Measurements from ENCODE around the gene NFYC. TPM values are rescaled to one million over a fixed set of nuclear protein-coding genes. Genes with fewer than 3 reads are reported as not detected.
"Not testable (repeated sequence)": the region's sequence is repeated elsewhere in the genome, so short reads cannot be mapped to it uniquely, and the experiment has no call there.

NFYC gene
- total RNA-seq, 4 donors from 2014 or later = 29.8 to 44.6 (median 32.4) TPM

DNA sequence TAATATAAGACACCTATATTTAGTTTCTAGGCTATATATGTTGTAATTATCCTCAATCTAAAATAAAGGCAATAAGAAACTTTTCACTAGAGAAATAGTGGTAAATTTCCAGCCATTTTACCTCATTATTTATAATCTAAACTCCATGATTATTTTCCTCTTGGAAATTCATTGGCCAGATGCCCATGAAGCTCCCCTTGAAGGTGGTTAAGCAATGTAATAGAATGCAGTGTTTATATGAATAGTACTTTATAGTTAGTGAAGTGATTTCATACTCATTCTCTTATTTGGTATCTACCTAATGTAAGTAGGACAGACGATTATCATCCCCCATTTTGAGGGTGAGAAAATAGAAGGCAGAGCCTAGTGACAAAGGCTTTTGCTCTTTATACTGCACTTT lies 26.5 kb downstream of the NFYC start:
- TF ChIP-seq, protein P1, sequence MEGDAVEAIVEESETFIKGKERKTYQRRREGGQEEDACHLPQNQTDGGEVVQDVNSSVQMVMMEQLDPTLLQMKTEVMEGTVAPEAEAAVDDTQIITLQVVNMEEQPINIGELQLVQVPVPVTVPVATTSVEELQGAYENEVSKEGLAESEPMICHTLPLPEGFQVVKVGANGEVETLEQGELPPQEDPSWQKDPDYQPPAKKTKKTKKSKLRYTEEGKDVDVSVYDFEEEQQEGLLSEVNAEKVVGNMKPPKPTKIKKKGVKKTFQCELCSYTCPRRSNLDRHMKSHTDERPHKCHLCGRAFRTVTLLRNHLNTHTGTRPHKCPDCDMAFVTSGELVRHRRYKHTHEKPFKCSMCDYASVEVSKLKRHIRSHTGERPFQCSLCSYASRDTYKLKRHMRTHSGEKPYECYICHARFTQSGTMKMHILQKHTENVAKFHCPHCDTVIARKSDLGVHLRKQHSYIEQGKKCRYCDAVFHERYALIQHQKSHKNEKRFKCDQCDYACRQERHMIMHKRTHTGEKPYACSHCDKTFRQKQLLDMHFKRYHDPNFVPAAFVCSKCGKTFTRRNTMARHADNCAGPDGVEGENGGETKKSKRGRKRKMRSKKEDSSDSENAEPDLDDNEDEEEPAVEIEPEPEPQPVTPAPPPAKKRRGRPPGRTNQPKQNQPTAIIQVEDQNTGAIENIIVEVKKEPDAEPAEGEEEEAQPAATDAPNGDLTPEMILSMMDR (IDR thresholded peaks at IDR 0.05) = no peak
- DNase-seq (ENCODE audit: low spot score) = no peak
- no peak for ATAC-seq (ENCODE audit: low FRiP score)

DNA sequence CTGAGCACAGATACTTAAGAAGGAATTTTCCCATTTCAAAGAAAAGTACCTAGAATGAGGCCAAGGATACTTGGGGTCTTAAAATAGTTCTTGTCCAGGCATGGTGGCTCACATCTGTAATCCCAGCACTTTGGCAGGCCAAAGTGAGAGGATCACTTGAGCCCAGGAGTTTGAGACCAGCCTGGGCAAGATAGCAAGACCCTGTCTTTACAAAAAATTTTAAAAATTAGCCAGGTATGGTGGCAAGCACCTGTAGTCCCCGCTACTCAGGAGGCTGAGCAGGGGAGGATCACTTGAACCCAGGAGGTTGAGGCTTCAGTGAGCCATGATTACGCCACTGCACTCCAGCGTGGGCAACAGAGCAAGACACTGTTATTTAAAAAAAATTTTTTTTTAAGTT lies 29.0 kb downstream of the NFYC start:
- ATAC-seq (ENCODE audit: low FRiP score) (no peak), DNase-seq (ENCODE audit: low spot score) (no peak)
- TF ChIP-seq, protein P1 (IDR thresholded peaks at IDR 0.05) = no peak

DNA sequence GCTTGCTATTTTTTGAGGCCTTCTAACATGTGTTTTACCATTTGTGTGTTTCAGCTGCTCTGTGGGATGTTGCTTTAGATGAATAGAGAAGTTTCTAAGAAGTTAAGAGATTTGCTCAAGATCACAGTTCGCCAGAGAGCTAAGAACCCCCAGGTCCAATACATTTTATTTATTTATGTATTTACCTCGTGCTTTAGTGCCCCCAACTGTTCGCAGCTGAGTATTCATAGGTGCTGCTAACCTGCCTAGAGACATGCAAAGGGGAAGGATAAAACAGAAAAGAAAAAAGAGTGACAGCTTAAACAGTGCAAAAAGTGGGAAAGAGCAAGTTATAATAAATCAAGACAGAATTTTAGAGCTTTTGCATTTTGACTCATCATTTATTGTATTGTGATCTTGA lies 31.1 kb downstream of the NFYC start:
- TF ChIP-seq, protein P1 (IDR thresholded peaks at IDR 0.05) = no peak
- DNase-seq (ENCODE audit: low spot score) = no peak

DNA sequence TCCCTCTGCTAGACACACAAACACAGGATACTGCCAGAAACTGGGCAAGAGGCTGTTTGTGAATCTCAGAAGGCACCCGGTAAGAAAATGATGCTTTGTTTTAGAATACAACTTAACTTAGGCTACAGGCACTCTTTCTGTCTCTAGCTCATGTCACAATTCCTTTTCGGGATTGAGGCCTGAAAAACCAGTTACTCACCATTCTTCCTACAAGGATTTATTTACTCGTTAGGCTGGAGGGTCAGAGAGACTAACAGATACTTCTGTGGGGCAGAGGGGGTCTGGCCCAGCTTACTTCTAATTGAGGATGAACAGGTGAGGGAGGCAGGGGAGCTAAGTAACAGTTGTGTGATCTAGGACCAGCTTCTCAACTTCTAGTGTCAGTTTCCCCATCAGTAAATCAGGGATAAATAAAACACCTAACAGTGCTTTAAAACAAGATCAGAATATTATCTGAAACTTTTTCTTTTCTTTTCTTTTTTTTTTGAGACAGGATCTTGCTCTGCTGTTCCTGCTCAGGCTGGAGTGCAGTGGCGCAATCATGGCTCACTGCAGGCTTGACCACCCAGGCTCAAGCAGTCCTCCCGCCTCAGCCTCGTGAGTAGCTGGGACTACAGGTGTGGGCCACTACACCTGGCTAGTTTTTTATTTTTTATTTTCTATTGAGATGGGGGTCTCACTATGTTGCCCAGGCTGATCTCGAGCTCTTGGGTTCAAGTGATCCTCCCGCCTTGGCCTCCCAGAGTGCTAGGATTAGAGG lies 31.9 kb downstream of the NFYC start:
- TF ChIP-seq, protein P1 (IDR thresholded peaks at IDR 0.05) = no peak
- no peak for DNase-seq (ENCODE audit: low spot score)
- ATAC-seq (ENCODE audit: low FRiP score) = no peak

More for the DNA sequence above, 31.1 kb downstream of the NFYC start:
- no peak for ATAC-seq (ENCODE audit: low FRiP score)

DNA sequence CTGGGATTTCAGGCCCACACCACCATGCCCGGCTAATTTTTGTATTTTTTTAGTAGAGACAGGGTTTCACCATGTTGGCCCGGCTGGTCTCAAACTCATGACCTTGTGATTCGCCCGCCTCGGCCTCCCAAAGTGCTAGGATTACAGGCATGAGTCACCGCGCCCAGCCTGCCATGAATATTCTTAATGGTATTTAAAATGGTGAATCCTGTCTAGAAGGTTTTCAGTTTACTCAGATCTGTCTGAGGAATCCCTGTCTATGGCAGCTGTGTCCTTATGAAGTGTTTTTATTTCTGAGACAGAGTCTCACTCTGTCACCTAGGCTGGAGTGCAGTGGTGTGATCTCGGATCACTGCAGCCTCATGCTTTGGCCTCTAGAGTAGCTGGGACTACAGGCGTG lies 36.2 kb downstream of the NFYC start:
- ATAC-seq (ENCODE audit: low FRiP score); DNase-seq (ENCODE audit: low spot score): not testable (repeated sequence)

DNA sequence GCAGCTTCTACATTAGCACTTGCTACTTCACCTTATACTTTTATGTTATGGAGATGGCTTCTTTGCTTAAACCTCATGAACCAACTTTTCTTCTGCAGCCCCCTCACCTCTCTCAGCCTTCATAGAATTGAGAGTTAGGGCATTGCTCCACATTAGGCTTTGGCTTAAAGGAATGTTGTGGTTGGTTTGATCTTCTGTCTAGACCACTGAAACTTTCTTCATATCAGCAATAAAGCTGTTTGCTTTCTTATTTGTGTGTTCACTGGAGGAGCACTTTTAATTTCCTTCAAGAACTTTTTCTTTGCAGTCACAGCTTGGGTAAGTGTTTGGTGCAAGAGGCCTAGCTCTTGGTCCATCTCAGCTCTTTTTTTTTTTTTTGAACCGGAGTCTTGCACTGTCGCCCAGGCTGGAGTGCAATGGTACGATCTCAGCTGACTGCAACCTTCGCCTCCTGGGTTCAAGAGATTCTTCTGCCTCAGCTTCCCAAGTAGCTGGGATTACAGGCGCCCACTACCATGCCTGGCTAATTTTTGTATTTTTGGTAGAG lies 37.9 kb downstream of the NFYC start:
- not testable (repeated sequence) for ATAC-seq (ENCODE audit: low FRiP score)

DNA sequence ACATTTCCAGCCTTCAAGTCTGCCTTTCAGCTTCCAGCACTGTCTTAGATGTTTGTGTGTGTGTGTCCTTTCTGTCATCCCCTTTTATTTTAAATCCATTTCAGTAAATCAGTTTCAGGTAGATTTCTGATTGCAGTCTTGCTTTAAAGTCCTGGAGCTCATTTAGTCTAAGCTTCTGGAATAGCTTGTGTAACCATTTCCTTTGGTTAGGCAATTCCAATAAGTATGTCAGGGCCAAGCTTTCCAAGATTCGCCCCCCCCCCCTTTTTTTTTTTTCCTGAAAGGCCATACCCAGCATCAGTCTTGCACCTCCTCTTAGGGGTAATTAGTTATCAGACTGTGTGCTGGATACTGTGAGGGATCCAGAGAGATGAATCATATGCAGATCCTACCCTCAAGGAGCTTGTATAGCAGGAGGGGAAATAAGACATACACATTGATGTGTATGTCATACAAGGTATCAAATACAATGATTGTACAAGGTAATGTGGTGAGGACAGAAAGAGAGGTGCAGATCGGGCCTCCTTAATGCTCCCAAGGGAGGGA lies 41.3 kb downstream of the NFYC start:
- TF ChIP-seq, protein P1 (IDR thresholded peaks at IDR 0.05) = no peak
- DNase-seq (ENCODE audit: low spot score) (no peak), ATAC-seq (ENCODE audit: low FRiP score) (no peak)

More for the DNA sequence above, 37.9 kb downstream of the NFYC start:
- DNase-seq (ENCODE audit: low spot score) = not testable (repeated sequence)
